ENCODE results near the gene SNRNP200.

DNA sequence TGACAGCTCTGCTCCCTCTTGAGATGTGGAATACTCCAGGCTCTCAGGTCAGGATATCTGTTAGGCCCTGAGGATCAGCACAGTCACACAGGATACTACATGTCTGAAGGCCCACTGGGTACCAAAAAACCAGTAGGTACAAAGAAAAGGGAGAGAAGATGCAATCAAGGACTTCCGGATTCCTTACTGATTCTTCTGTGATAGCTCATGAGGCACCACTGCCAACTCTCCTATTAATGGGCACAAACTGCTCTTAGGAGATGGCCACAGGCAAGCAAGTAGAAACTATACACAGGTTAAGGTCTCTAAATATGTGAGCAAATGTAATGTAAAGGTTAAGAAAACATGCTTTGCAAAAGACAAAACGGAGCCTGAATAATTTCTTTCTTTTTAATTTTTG is 43.0 kb downstream of the SNRNP200 start:
- TF ChIP-seq CTCF (conservative IDR thresholded peaks at IDR 0.05) (no peak), EZH2 (IDR thresholded peaks at IDR 0.05; ENCODE audit: low read depth) (no peak)
